Activated B cell treated with CpG ODN at 0.5 μM for 24 hours (primary cell): ENCODE results near the gene C5AR1. TPM values are rescaled to one million over a fixed set of nuclear protein-coding genes. Genes with fewer than 3 reads are reported as not detected.

ENCODE experiments used
- ATAC-seq: fragments of 200-7000 bp; cut with Tn5 transposase; one replicate; pipeline ENCODE4 v1.10.0; 2021; ENCODE audit warnings: low read depth, mild to moderate bottlenecking, moderate library complexity
- CTCF ChIA-PET: fragments of 350-600 bp; sonication (Branson Sonifier 250); formaldehyde crosslinking; loops from one replicate; lab custom pipeline; 2021; ENCODE audit warnings: antibody characterized with exemption; lab: Charles Lee
- POLR2A ChIA-PET: fragments of 350-600 bp; sonication (Branson Sonifier 250); formaldehyde crosslinking; loops from one replicate; lab custom pipeline; 2021; ENCODE audit warnings: antibody characterized with exemption; lab: Charles Lee
- DNase-seq: peaks from one replicate; pipeline ENCODE4 v3.0.0; 2022
- H3K27ac Mint-ChIP-seq: one replicate; pipeline ENCODE4 v1.8.0; 2020; ENCODE audit warnings: mixed read lengths
- H3K27me3 Mint-ChIP-seq: one replicate; pipeline ENCODE4 v1.8.0; 2021; ENCODE audit warnings: mixed read lengths
- H3K36me3 Mint-ChIP-seq: one replicate; pipeline ENCODE4 v1.8.0; 2021; ENCODE audit warnings: low read depth, mixed read lengths
- H3K4me1 Mint-ChIP-seq: one replicate; pipeline ENCODE4 v1.8.0; 2021; ENCODE audit warnings: mixed read lengths
- H3K4me3 Mint-ChIP-seq: one replicate; pipeline ENCODE4 v1.8.0; 2020; ENCODE audit warnings: mild to moderate bottlenecking, mixed read lengths
- H3K9me3 Mint-ChIP-seq: one replicate; pipeline ENCODE4 v1.8.0; 2020; ENCODE audit warnings: mixed read lengths
- CTCF ChIP-seq: fragments of 200-600 bp; IDR thresholded peaks from one replicate; pipeline ENCODE4 v1.8.0; 2022; ENCODE audit warnings: antibody characterized with exemption, mild to moderate bottlenecking
- intact Hi-C: fragments of 100-400 bp; cut with micrococcal nuclease; formaldehyde crosslinking; loops from one replicate; pipeline ENCODE4 v1.15.1; 2024
- total RNA-seq: library from RNA; stranded (reverse); gene quantifications from 2 replicates; pipeline ENCODE4 v1.2.3, GENCODE V29; 2022

The C5AR1 gene
- total RNA-seq, 1 donor from 2014 or later = 2.2 TPM

- no peak for TF ChIP-seq CTCF
- peaks cover 16% of the 10 kb centered on the region for H3K27me3 Mint-ChIP-seq
- no peaks in the 10 kb centered on the region for H3K36me3 Mint-ChIP-seq
- H3K9me3 Mint-ChIP-seq = no peaks in the 10 kb centered on the region
- H3K4me1 Mint-ChIP-seq = peaks cover 20% of the 10 kb centered on the region
- intact Hi-C loops = no loop called here
- H3K27ac Mint-ChIP-seq = no peak overlapping the region
- no peak overlapping the region for H3K4me3 Mint-ChIP-seq
- ATAC-seq = no peak
- POLR2A ChIA-PET = no interaction called here
- CTCF ChIA-PET = interaction anchor here (1.2 to 1.5 kb wide), 2 partner anchors 22 to 85 kb away, joined by 4 to 6 read pairs; no protein-coding TSS in a partner anchor
- DNase-seq = no peak
Measured at GRCh38 chr19:47306303-47306702, 3.4 kb upstream of the C5AR1 start.

GRCh38 chr19:47309038-47309437 is 623 bp upstream of the C5AR1 start:
- Mint-ChIP-seq H3K4me3 (no peak overlapping the region), H3K4me1 (peaks cover 6% of the 10 kb centered on the region), H3K36me3 (no peaks in the 10 kb centered on the region), H3K9me3 (no peaks in the 10 kb centered on the region), H3K27me3 (peaks cover 16% of the 10 kb centered on the region), H3K27ac (no peak overlapping the region)
- no peak for DNase-seq
- ATAC-seq = no peak
- no peak for TF ChIP-seq CTCF
- POLR2A ChIA-PET = interaction anchor here (0.6 kb wide), 1 partner anchor 65 kb away, joined by 3 read pairs; no protein-coding TSS in a partner anchor
- intact Hi-C loops = no loop called here
- CTCF ChIA-PET = interaction anchor here (0.7 to 2.0 kb wide), 3 partner anchors 24 to 52 kb away, joined by 3 to 8 read pairs (median 3); partner anchors contain the start of gene DHX34

GRCh38 chr19:47310323-47310722 is 662 bp downstream of the C5AR1 start:
- no peak for TF ChIP-seq CTCF
- Mint-ChIP-seq H3K4me1 (peaks cover 2% of the 10 kb centered on the region), H3K9me3 (no peaks in the 10 kb centered on the region), H3K27ac (no peak overlapping the region), H3K36me3 (no peaks in the 10 kb centered on the region), H3K4me3 (no peak overlapping the region), H3K27me3 (peaks cover 18% of the 10 kb centered on the region)
- no peak for DNase-seq
- CTCF ChIA-PET = no interaction called here
- intact Hi-C loops = no loop called here
- no peak for ATAC-seq
- POLR2A ChIA-PET = no interaction called here

- H3K4me3 Mint-ChIP-seq = no peak overlapping the region
- peaks cover 18% of the 10 kb centered on the region for H3K27me3 Mint-ChIP-seq
- H3K4me1 Mint-ChIP-seq = no peaks in the 10 kb centered on the region
- H3K9me3 Mint-ChIP-seq = no peaks in the 10 kb centered on the region
- intact Hi-C loops = no loop called here
- no peak overlapping the region for H3K27ac Mint-ChIP-seq
- no peak for TF ChIP-seq CTCF
- ChIA-PET CTCF (no interaction called here), POLR2A (interaction anchor here (0.7 kb wide), 1 partner anchor 37 kb away, joined by 4 read pairs; no protein-coding TSS in a partner anchor)
- H3K36me3 Mint-ChIP-seq = no peaks in the 10 kb centered on the region
- DNase-seq (no peak), ATAC-seq (no peak)
Measured at GRCh38 chr19:47310819-47311218, 1.2 kb downstream of the C5AR1 start.

GRCh38 chr19:47312366-47313006 is 2.8 kb downstream of the C5AR1 start:
- ChIA-PET POLR2A (no interaction called here), CTCF (no interaction called here)
- no peaks in the 10 kb centered on the region for H3K36me3 Mint-ChIP-seq
- H3K9me3 Mint-ChIP-seq = no peaks in the 10 kb centered on the region
- no peaks in the 10 kb centered on the region for H3K4me1 Mint-ChIP-seq
- peaks cover 19% of the 10 kb centered on the region for H3K27me3 Mint-ChIP-seq
- TF ChIP-seq CTCF = no peak
- intact Hi-C loops = no loop called here
- no peak overlapping the region for H3K4me3 Mint-ChIP-seq
- DNase-seq = no peak
- no peak overlapping the region for H3K27ac Mint-ChIP-seq
- no peak for ATAC-seq
